NB4 (cell line): ENCODE data around the gene TNFRSF6B.

Experiments used
- MYC ChIP-seq: IDR thresholded peaks from 2 replicates; pipeline ENCODE4 v1.6.1; 2011; ENCODE audit warnings: low read depth, low read length
- POLR2A ChIP-seq: IDR thresholded peaks from 2 replicates; pipeline ENCODE4 v1.6.1; 2011; ENCODE audit warnings: mild to moderate bottlenecking; ENCODE audit not compliant: insufficient read length; ENCODE audit errors: extremely low read depth
- TF ChIP-seq, protein P1 (sequence below): IDR thresholded peaks from one replicate; pipeline ENCODE4 v1.5.1; 2012; ENCODE audit warnings: low read depth, low read length
- TF ChIP-seq, protein P2 (sequence below): IDR thresholded peaks from 2 replicates; pipeline ENCODE4 v1.6.1; 2011; ENCODE audit warnings: low read depth, low read length

DNA sequence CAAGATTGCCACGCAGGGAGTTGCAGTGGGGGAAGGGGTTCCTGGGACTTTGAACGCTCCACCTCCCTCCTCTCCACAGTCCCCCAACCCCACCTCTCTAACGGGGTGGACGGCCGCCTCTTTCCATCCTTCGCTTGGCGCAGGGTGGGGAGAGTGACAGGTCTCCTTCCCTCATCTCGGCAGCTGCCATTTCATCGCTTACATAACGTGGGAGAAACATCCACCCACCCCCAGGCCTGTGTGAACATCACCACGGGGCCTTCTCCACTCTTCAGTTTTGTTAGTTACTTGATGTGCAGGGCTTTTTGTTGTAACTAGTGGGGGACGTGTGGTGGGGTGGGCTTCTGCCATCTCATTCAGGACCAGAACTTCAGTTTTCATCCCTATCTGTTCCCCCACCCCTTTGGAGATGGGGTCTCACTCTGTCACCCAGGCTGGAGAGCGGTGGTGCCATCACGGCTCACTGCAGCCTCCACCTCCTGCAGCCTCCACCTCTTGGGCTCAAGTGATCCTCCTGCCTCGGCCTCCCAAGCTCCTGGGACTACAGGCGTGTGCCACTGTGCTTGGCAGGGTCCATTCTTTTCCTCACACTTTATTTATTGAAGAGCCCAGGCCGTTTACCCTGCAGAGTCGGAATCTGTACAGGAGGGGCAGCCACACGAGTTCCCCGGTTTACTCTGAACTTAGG is 20.6 kb upstream of the TNFRSF6B start:
- TF ChIP-seq, protein P1, sequence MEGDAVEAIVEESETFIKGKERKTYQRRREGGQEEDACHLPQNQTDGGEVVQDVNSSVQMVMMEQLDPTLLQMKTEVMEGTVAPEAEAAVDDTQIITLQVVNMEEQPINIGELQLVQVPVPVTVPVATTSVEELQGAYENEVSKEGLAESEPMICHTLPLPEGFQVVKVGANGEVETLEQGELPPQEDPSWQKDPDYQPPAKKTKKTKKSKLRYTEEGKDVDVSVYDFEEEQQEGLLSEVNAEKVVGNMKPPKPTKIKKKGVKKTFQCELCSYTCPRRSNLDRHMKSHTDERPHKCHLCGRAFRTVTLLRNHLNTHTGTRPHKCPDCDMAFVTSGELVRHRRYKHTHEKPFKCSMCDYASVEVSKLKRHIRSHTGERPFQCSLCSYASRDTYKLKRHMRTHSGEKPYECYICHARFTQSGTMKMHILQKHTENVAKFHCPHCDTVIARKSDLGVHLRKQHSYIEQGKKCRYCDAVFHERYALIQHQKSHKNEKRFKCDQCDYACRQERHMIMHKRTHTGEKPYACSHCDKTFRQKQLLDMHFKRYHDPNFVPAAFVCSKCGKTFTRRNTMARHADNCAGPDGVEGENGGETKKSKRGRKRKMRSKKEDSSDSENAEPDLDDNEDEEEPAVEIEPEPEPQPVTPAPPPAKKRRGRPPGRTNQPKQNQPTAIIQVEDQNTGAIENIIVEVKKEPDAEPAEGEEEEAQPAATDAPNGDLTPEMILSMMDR = no peak
- TF ChIP-seq POLR2A (no peak), MYC (no peak)
- TF ChIP-seq, protein P2, sequence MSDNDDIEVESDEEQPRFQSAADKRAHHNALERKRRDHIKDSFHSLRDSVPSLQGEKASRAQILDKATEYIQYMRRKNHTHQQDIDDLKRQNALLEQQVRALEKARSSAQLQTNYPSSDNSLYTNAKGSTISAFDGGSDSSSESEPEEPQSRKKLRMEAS = no peak
